ENCODE data around the gene NEDD4L.
A peak's percentile ranks its signal among the peaks of the same experiment; 100 is the strongest.

Gene NEDD4L

DNA sequence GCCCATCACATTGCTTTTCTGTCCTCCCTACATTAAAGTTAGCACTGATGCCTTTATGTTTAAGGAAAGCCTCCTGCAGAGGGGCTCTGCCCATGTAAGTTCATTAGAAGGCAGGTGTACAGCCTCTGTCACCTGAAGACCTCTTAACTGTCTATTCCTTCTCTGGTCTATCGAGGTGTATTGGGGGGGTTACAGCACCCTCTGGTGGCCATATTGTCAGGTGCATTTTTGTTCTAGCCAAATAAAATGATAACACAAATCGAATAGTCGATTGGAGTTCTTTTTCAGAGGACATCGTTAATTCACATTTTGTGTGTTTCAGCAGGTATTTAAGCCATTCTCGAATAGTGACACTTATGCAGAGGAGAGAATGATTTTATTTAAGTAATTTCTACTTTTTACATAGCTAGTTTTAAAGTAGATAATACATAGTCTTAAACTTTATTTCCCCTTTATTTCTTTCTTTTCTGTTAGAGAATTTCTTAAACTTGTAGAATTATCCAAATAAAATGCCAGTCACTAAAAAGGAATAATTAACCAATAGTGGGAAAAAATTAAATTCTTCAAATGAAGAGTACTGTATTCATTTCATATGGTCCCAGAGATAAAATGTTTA lies 136.8 kb downstream of the NEDD4L start:
- no peak overlapping the region for H3K27ac Mint-ChIP-seq
- H3K36me3 Mint-ChIP-seq = no peaks in the 10 kb centered on the region
- DNase-seq = peak; percentile 72
- no peaks in the 10 kb centered on the region for H3K9me3 Mint-ChIP-seq
- no peak overlapping the region for H3K4me3 Mint-ChIP-seq
- H3K4me1 Mint-ChIP-seq = no peaks in the 10 kb centered on the region
- peaks cover 11% of the 10 kb centered on the region for H3K27me3 Mint-ChIP-seq
- CTCF ChIA-PET = interaction anchor here (0.6 to 1.9 kb wide), 11 partner anchors 9 to 299 kb away, joined by 3 to 14 read pairs (median 4); partner anchors contain the start of gene NEDD4L

GRCh38 chr18:58181988-58182387 lies 138.0 kb downstream of the NEDD4L start:
- Mint-ChIP-seq H3K4me1 (no peaks in the 10 kb centered on the region), H3K27me3 (peaks cover 11% of the 10 kb centered on the region), H3K4me3 (no peak overlapping the region), H3K9me3 (no peaks in the 10 kb centered on the region), H3K27ac (no peak overlapping the region), H3K36me3 (no peaks in the 10 kb centered on the region)
- CTCF ChIA-PET = interaction anchor here (0.6 to 1.9 kb wide), 8 partner anchors 8 to 563 kb away, joined by 3 to 14 read pairs (median 4); partner anchors contain the start of gene NEDD4L
- no peak for DNase-seq

- Mint-ChIP-seq H3K36me3 (no peaks in the 10 kb centered on the region), H3K4me3 (no peak overlapping the region), H3K27me3 (peaks cover 15% of the 10 kb centered on the region), H3K9me3 (no peaks in the 10 kb centered on the region), H3K27ac (no peak overlapping the region), H3K4me1 (no peaks in the 10 kb centered on the region)
- CTCF ChIA-PET = interaction anchor here (1.9 kb wide), 1 partner anchor 10 kb away, joined by 6 read pairs; no protein-coding TSS in a partner anchor
- DNase-seq = no peak
These were observed 139.2 kb downstream of the NEDD4L start for GRCh38 chr18:58183226-58183625.

- CTCF ChIA-PET = no interaction called here
- no peak for DNase-seq
These were observed 142.4 kb downstream of the NEDD4L start for GRCh38 chr18:58186258-58186948.

GRCh38 chr18:58187674-58188073 lies 143.6 kb downstream of the NEDD4L start:
- CTCF ChIA-PET = no interaction called here
- H3K27me3 Mint-ChIP-seq = peaks cover 18% of the 10 kb centered on the region
- H3K4me1 Mint-ChIP-seq = no peaks in the 10 kb centered on the region
- H3K27ac Mint-ChIP-seq = no peak overlapping the region
- no peak for DNase-seq
- H3K36me3 Mint-ChIP-seq = no peaks in the 10 kb centered on the region
- no peak overlapping the region for H3K4me3 Mint-ChIP-seq
- H3K9me3 Mint-ChIP-seq = no peaks in the 10 kb centered on the region

More at GRCh38 chr18:58186258-58186948, 142.4 kb downstream of the NEDD4L start:
- H3K36me3 Mint-ChIP-seq = no peaks in the 10 kb centered on the region
- H3K4me1 Mint-ChIP-seq = no peaks in the 10 kb centered on the region
- no peak overlapping the region for H3K4me3 Mint-ChIP-seq
- H3K9me3 Mint-ChIP-seq = no peaks in the 10 kb centered on the region
- no peak overlapping the region for H3K27ac Mint-ChIP-seq
- H3K27me3 Mint-ChIP-seq = peaks cover 20% of the 10 kb centered on the region

DNA sequence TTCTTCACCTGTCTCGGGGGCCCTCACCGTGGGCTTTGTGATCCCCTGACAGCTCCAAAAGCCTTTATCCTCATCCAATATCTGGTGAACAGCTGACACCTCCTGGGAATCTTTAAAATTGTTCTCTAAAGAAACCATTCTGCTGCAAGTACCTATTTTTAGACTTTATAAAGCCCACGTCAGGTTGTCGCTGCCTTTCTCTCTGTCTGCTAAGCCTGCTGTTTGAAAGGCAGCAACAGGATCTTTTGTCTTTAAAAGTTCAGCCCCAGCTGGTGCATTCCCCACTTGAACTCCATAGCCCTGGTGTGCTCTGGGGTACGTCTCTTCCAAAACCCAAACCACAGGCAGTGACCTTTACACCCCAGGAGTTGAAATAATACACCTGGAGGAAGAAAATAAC lies 145.0 kb downstream of the NEDD4L start:
- Mint-ChIP-seq H3K27ac (no peak overlapping the region), H3K36me3 (no peaks in the 10 kb centered on the region), H3K9me3 (no peaks in the 10 kb centered on the region), H3K27me3 (peaks cover 20% of the 10 kb centered on the region), H3K4me3 (no peak overlapping the region), H3K4me1 (no peaks in the 10 kb centered on the region)
- CTCF ChIA-PET = interaction anchor here (1.0 kb wide), 1 partner anchor 8 kb away, joined by 4 read pairs; no protein-coding TSS in a partner anchor
- no peak for DNase-seq

DNA sequence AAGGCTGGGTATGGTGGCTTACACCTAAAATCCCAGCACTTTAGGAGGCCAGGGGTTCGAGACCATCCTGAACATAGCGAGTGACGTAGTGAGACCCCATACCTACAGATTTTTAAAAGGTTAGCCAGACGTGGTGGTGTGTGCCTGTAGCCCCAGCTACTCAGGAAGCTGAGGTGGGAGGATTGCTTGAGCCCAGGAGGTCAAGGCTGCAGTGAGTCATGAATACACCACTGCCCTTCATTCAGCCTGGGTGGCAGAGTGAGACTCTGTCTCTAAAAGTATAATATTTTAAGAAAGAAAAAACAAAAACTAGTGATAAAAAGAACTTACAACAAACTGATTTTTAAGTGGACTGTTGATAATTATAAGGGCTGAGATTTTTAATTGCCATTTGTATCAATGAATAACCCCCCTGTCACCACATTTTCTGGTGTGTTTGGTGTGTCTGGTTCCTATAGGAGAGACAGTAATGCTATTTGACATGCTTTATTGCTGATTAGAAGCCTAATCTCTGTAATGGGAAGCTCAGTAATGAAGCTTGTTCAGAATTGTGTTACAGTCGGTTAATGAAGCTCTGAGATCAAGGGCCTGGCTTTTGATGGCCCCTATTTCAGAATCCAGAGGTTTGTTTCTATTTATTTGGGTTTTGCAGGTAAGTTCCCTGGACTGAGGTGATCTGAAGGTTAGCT lies 147.0 kb downstream of the NEDD4L start:
- H3K4me1 Mint-ChIP-seq = peaks cover 14% of the 10 kb centered on the region
- H3K27ac Mint-ChIP-seq = no peak overlapping the region
- CTCF ChIA-PET = interaction anchor here (1.2 to 2.8 kb wide), 2 partner anchors 9 to 126 kb away, joined by 3 to 14 read pairs; no protein-coding TSS in a partner anchor
- H3K4me3 Mint-ChIP-seq = no peak overlapping the region
- DNase-seq = no peak
- H3K9me3 Mint-ChIP-seq = no peaks in the 10 kb centered on the region
- H3K27me3 Mint-ChIP-seq = peaks cover 29% of the 10 kb centered on the region
- no peaks in the 10 kb centered on the region for H3K36me3 Mint-ChIP-seq

- CTCF ChIA-PET = interaction anchor here (0.5 to 2.8 kb wide), 4 partner anchors 10 to 135 kb away, joined by 3 to 14 read pairs (median 5); no protein-coding TSS in a partner anchor
- no peak for DNase-seq
- Mint-ChIP-seq H3K9me3 (no peaks in the 10 kb centered on the region), H3K36me3 (no peaks in the 10 kb centered on the region), H3K4me3 (no peak overlapping the region), H3K4me1 (peaks cover 19% of the 10 kb centered on the region), H3K27ac (no peak overlapping the region), H3K27me3 (peaks cover 29% of the 10 kb centered on the region)
These were observed 147.6 kb downstream of the NEDD4L start for GRCh38 chr18:58191626-58192025.

DNA sequence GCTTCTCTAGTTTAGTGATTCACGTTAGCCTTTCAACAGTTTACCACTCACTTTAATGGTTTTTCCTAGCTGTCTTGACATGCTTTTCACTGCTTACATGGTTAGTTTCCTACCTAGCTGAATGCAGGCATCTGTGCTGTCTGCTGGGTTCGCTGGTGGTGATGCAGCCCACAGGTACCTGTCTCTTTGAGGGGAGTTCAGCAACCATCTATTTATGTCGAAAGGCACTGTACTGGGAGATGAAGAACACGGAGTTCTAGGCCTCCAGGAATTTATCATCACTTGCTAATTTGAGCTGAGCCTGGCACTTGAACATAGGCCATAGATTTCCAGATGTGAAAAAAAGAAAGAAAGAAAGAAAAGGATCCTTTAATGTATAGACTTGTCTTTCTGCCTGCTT lies 148.5 kb downstream of the NEDD4L start:
- DNase-seq = no peak
- peaks cover 19% of the 10 kb centered on the region for H3K4me1 Mint-ChIP-seq
- H3K4me3 Mint-ChIP-seq = no peak overlapping the region
- CTCF ChIA-PET = interaction anchor here (0.5 to 2.8 kb wide), 3 partner anchors 11 to 59 kb away, joined by 4 to 14 read pairs (median 4); no protein-coding TSS in a partner anchor
- H3K27ac Mint-ChIP-seq = no peak overlapping the region
- H3K27me3 Mint-ChIP-seq = peaks cover 36% of the 10 kb centered on the region
- no peaks in the 10 kb centered on the region for H3K9me3 Mint-ChIP-seq
- H3K36me3 Mint-ChIP-seq = no peaks in the 10 kb centered on the region

DNA sequence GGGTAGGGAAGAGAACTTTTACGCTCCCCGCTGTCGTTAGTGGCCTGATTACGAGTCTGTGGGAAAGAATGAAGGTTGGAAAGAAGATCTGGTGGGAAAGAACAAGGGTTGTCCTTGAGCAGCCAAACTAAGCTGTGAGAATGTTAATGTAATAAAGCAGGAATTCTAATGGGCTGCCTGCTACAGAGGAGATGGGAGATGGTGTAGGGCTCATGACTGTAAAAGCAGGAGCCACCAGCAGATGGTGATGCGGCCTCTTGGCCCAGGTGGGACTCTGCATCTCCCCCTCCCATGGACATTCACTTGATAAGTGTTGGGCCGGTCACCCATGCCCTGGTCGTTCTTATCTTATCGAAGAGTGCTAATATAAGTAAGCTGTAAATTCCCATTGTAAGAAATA lies 150.0 kb downstream of the NEDD4L start:
- no peak for DNase-seq
- no peaks in the 10 kb centered on the region for H3K9me3 Mint-ChIP-seq
- no peak overlapping the region for H3K4me3 Mint-ChIP-seq
- H3K36me3 Mint-ChIP-seq = no peaks in the 10 kb centered on the region
- CTCF ChIA-PET = no interaction called here
- peaks cover 31% of the 10 kb centered on the region for H3K27me3 Mint-ChIP-seq
- H3K27ac Mint-ChIP-seq = no peak overlapping the region
- peaks cover 19% of the 10 kb centered on the region for H3K4me1 Mint-ChIP-seq

GRCh38 chr18:58195278-58195765 lies 151.3 kb downstream of the NEDD4L start:
- peak; percentile 51 for DNase-seq
- H3K27me3 Mint-ChIP-seq = peaks cover 25% of the 10 kb centered on the region
- H3K27ac Mint-ChIP-seq = no peak overlapping the region
- peaks cover 19% of the 10 kb centered on the region for H3K4me1 Mint-ChIP-seq
- H3K4me3 Mint-ChIP-seq = peak overlapping the region; percentile 75
- no peaks in the 10 kb centered on the region for H3K9me3 Mint-ChIP-seq
- CTCF ChIA-PET = no interaction called here
- H3K36me3 Mint-ChIP-seq = no peaks in the 10 kb centered on the region

- CTCF ChIA-PET = no interaction called here
- DNase-seq = no peak
- Mint-ChIP-seq H3K9me3 (no peaks in the 10 kb centered on the region), H3K27me3 (peaks cover 25% of the 10 kb centered on the region), H3K27ac (no peak overlapping the region), H3K4me3 (peak overlapping the region; percentile 75), H3K36me3 (no peaks in the 10 kb centered on the region), H3K4me1 (peaks cover 19% of the 10 kb centered on the region)
These were observed 152.1 kb downstream of the NEDD4L start for GRCh38 chr18:58196164-58196563.

GRCh38 chr18:58196881-58197872 lies 153.2 kb downstream of the NEDD4L start:
- DNase-seq = no peak
- Mint-ChIP-seq H3K36me3 (no peaks in the 10 kb centered on the region), H3K4me3 (no peak overlapping the region), H3K27me3 (peaks cover 27% of the 10 kb centered on the region), H3K27ac (peak overlapping the region; percentile 53), H3K9me3 (no peaks in the 10 kb centered on the region), H3K4me1 (peaks cover 19% of the 10 kb centered on the region)
- CTCF ChIA-PET = interaction anchor here (1.4 kb wide), 1 partner anchor 16 kb away, joined by 4 read pairs; no protein-coding TSS in a partner anchor

Measured in activated naive CD4-positive, alpha-beta T cell treated with anti-CD3 and anti-CD28 coated beads, Interleukin-2, amount 10 ng/mL, durations not matched to agents 7 days and 5 days (primary cell).